CD4-positive, alpha-beta T cell treated with Interferon alpha-2 for 1 hour (primary cell): ENCODE data around the gene KIFC3.
"Not testable (repeated sequence)": the region's sequence is repeated elsewhere in the genome, so short reads cannot be mapped to it uniquely, and the experiment has no call there.

ENCODE experiments used
- DNase-seq, 2 donors: peaks; one replicate each; pipeline ENCODE4 v3.0.0-alpha.2; 2020 to 2022

Gene KIFC3

GRCh38 chr16:57784334-57784733 is 18.0 kb downstream of the KIFC3 start:
- no peak for DNase-seq

- no peak for DNase-seq
Measured at GRCh38 chr16:57783883-57784282, 18.4 kb downstream of the KIFC3 start.

GRCh38 chr16:57783116-57783515 is 19.2 kb downstream of the KIFC3 start:
- DNase-seq, result no peak

GRCh38 chr16:57782607-57783055 is 19.7 kb downstream of the KIFC3 start:
- DNase-seq, result not testable (repeated sequence)

GRCh38 chr16:57781741-57782606 is 20.3 kb downstream of the KIFC3 start:
- DNase-seq, result no peak

GRCh38 chr16:57781349-57781740 is 20.9 kb downstream of the KIFC3 start:
- no peak for DNase-seq

- DNase-seq, result not testable (repeated sequence)
Measured at GRCh38 chr16:57779836-57780235, 22.5 kb downstream of the KIFC3 start.

- DNase-seq, result no peak
Measured at GRCh38 chr16:57778658-57779057, 23.6 kb downstream of the KIFC3 start.

GRCh38 chr16:57775661-57776469 is 26.4 kb downstream of the KIFC3 start:
- no peak for DNase-seq

- DNase-seq, result no peak
Measured at GRCh38 chr16:57774705-57775285, 27.5 kb downstream of the KIFC3 start.

- no peak for DNase-seq
Measured at GRCh38 chr16:57773655-57774295, 28.5 kb downstream of the KIFC3 start.

GRCh38 chr16:57773019-57773418 is 29.3 kb downstream of the KIFC3 start:
- no peak for DNase-seq

GRCh38 chr16:57771141-57771785 is 31.0 kb downstream of the KIFC3 start:
- DNase-seq, result no peak

- DNase-seq, result no peak
Measured at GRCh38 chr16:57770361-57770760, 31.9 kb downstream of the KIFC3 start.

- no peak for DNase-seq
Measured at GRCh38 chr16:57769541-57770145, 32.6 kb downstream of the KIFC3 start.

- no peak for DNase-seq
Measured at GRCh38 chr16:57766714-57767348, 35.5 kb downstream of the KIFC3 start.

GRCh38 chr16:57765160-57765728 is 37.0 kb downstream of the KIFC3 start:
- DNase-seq, result no peak

- DNase-seq, result peak; percentile 25 to 37
Measured at GRCh38 chr16:57764341-57765159, 37.7 kb downstream of the KIFC3 start.

GRCh38 chr16:57764006-57764340 is 38.3 kb downstream of the KIFC3 start:
- no peak for DNase-seq

GRCh38 chr16:57763285-57764005 is 38.8 kb downstream of the KIFC3 start:
- DNase-seq, result no peak
